H1 (cell line): Measurements from ENCODE around the gene GJC2. TPM values are rescaled to one million over a fixed set of nuclear protein-coding genes. Genes with fewer than 3 reads are reported as not detected.
A peak's percentile ranks its signal among the peaks of the same experiment; 100 is the strongest.

Source experiments
- CTCF ChIA-PET: fragments of 300-600 bp; sonication (Branson Sonifier 250); formaldehyde crosslinking; loops from one replicate; lab custom pipeline; 2021; ENCODE audit not compliant: partially characterized antibody; lab: Charles Lee
- POLR2A ChIA-PET: fragments of 300-600 bp; sonication (Branson Sonifier 250); formaldehyde crosslinking; loops from one replicate; lab custom pipeline; 2021; ENCODE audit warnings: inconsistent platforms; ENCODE audit not compliant: partially characterized antibody; lab: Charles Lee
- DNase-seq, 2 experiments: peaks; one replicate each; pipeline versions ENCODE4 v3.0.0 to v3.0.0-alpha.2; 2010 to 2022; ENCODE audit warnings: low spot score in 2 of 2, low read depth in 1 of 2, mixed read lengths in 1 of 2
- FAIRE-seq: peaks from 2 replicates; lab custom pipeline; 2011; peaks lifted over from hg19 to GRCh38; lab: Jason Lieb, UNC
- H2AFZ ChIP-seq: 2 replicates; pipeline ENCODE4 v1.8.1; 2012; ENCODE audit warnings: low read length, inconsistent platforms
- H2AK5ac ChIP-seq: 2 replicates; pipeline ENCODE4 v1.6.1; 2013; ENCODE audit warnings: low read depth, low read length
- H2BK120ac ChIP-seq: replicated peaks from 2 replicates; pipeline ENCODE3; 2013; ENCODE audit warnings: low read depth, low read length, inconsistent platforms
- H2BK12ac ChIP-seq: 2 replicates; pipeline ENCODE4 v1.6.1; 2013; ENCODE audit warnings: low read depth, low read length
- H2BK15ac ChIP-seq: 2 replicates; pipeline ENCODE4 v1.6.1; 2013; ENCODE audit warnings: low read length
- H2BK20ac ChIP-seq: 2 replicates; pipeline ENCODE4 v1.6.1; 2013; ENCODE audit warnings: low read length
- H2BK5ac ChIP-seq: 2 replicates; pipeline ENCODE4 v1.6.1; 2013; ENCODE audit warnings: low read depth, low read length
- H3K14ac ChIP-seq: 2 replicates; pipeline ENCODE4 v1.6.1; 2013; ENCODE audit warnings: inconsistent platforms; ENCODE audit not compliant: insufficient read length
- H3K18ac ChIP-seq: 2 replicates; pipeline ENCODE4 v1.6.1; 2013; ENCODE audit warnings: low read length; ENCODE audit errors: extremely low read depth
- H3K23ac ChIP-seq: 2 replicates; pipeline ENCODE4 v1.6.1; 2013; ENCODE audit warnings: inconsistent platforms; ENCODE audit not compliant: insufficient read length
- H3K23me2 ChIP-seq: 2 replicates; pipeline ENCODE4 v1.6.1; 2013; ENCODE audit warnings: low read depth, low read length
- H3K27ac ChIP-seq: 2 replicates; pipeline ENCODE4 v1.6.1; 2011; ENCODE audit warnings: low read depth, low read length, inconsistent platforms
- H3K27me3 ChIP-seq, 4 experiments: replicated peaks in 1 of 4; 1 replicate in 1 of 4; 2 replicates in 3 of 4; pipeline versions ENCODE4 v1.6.1 to v1.8.1; 2011 to 2013; ENCODE audit warnings: low read length in 3 of 4, mild to moderate bottlenecking in 3 of 4, inconsistent platforms in 2 of 4, mixed read lengths in 2 of 4, moderate library complexity in 1 of 4; ENCODE audit not compliant: control insufficient read depth in 3 of 4, insufficient read depth in 3 of 4; ENCODE audit errors: extremely low read depth in 1 of 4
- H3K36me3 ChIP-seq, 4 experiments: 2 replicates each; pipeline versions ENCODE4 v1.6.1 to v1.8.1; 2011 to 2013; ENCODE audit warnings: mild to moderate bottlenecking in 4 of 4, low read length in 3 of 4, moderate library complexity in 2 of 4, control low read depth in 1 of 4, inconsistent platforms in 1 of 4; ENCODE audit not compliant: insufficient read depth in 4 of 4, control insufficient read depth in 2 of 4
- H3K4ac ChIP-seq: replicated peaks from 2 replicates; pipeline ENCODE3; 2013; ENCODE audit warnings: low read length, low read depth, mixed read lengths, inconsistent platforms; ENCODE audit not compliant: insufficient read length
- H3K4me1 ChIP-seq, 4 experiments: replicated peaks in 1 of 4; 1 replicate in 1 of 4; 2 replicates in 3 of 4; pipeline versions ENCODE4 v1.6.1 to v1.8.1; 2011 to 2013; ENCODE audit warnings: low read length in 3 of 4, inconsistent platforms in 2 of 4, mixed read lengths in 1 of 4; ENCODE audit not compliant: insufficient read depth in 4 of 4, control insufficient read depth in 3 of 4
- H3K4me2 ChIP-seq, 2 experiments: 2 replicates each; pipeline versions ENCODE4 v1.6.1 to v1.8.1; 2011 to 2013; ENCODE audit warnings: low read depth in 2 of 2, low read length in 2 of 2, control low read depth in 1 of 2, inconsistent platforms in 1 of 2, mild to moderate bottlenecking in 1 of 2; ENCODE audit not compliant: insufficient read depth in 1 of 2
- H3K4me3 ChIP-seq, 4 experiments: fragments of 200-600, 300-600 bp in 1 of 4; sonication (generic), shearing (Covaris generic), sonication (Bioruptor Twin) in 1 of 4; 2 replicates each; pipeline versions ENCODE4 v1.5.1 to v1.8.1; 2011 to 2016; ENCODE audit warnings: low read length in 4 of 4, low read depth in 3 of 4, control low read depth in 2 of 4, inconsistent platforms in 2 of 4, mild to moderate bottlenecking in 2 of 4, mixed read lengths in 1 of 4, moderate library complexity in 1 of 4; ENCODE audit not compliant: insufficient read depth in 2 of 4; ENCODE audit errors: extremely low read depth in 1 of 4
- H3K56ac ChIP-seq: replicated peaks from 2 replicates; pipeline ENCODE3; 2013; ENCODE audit warnings: low read depth, mild to moderate bottlenecking, mixed read lengths, low read length, inconsistent platforms; ENCODE audit not compliant: insufficient read length
- H3K79me1 ChIP-seq: 2 replicates; pipeline ENCODE4 v1.6.1; 2013; ENCODE audit warnings: low read depth, low read length, control low read depth
- H3K79me2 ChIP-seq, 2 experiments: 2 replicates each; pipeline versions ENCODE4 v1.6.1 to v1.8.1; 2012 to 2013; ENCODE audit warnings: low read length in 2 of 2, mild to moderate bottlenecking in 2 of 2, inconsistent platforms in 1 of 2; ENCODE audit not compliant: insufficient read depth in 2 of 2, control insufficient read depth in 1 of 2
- H3K9ac ChIP-seq, 4 experiments: replicated peaks in 1 of 4; 1 replicate in 1 of 4; 2 replicates in 3 of 4; pipeline versions ENCODE4 v1.6.1 to v1.8.1; 2011 to 2013; ENCODE audit warnings: low read depth in 3 of 4, low read length in 3 of 4, control low read depth in 2 of 4, mild to moderate bottlenecking in 2 of 4, moderate library complexity in 2 of 4, inconsistent platforms in 1 of 4; ENCODE audit errors: extremely low read depth in 1 of 4
- H3K9me3 ChIP-seq, 2 experiments: 2 replicates each; pipeline versions ENCODE4 v1.6.1 to v1.8.1; 2012 to 2013; ENCODE audit warnings: mild to moderate bottlenecking in 2 of 2, moderate library complexity in 2 of 2, control low read depth in 1 of 2, inconsistent platforms in 1 of 2, low read depth in 1 of 2, low read length in 1 of 2, mixed read lengths in 1 of 2; ENCODE audit not compliant: insufficient read depth in 2 of 2
- H4K20me1 ChIP-seq, 2 experiments: replicated peaks in 1 of 2; 2 replicates each; pipeline versions ENCODE3 to v1.8.1; 2011 to 2013; ENCODE audit warnings: inconsistent platforms in 2 of 2, low read length in 2 of 2, mild to moderate bottlenecking in 1 of 2; ENCODE audit not compliant: insufficient read depth in 2 of 2, control insufficient read depth in 1 of 2
- H4K5ac ChIP-seq: 2 replicates; pipeline ENCODE4 v1.6.1; 2013; ENCODE audit warnings: low read length, low read depth, mixed read lengths, inconsistent platforms; ENCODE audit not compliant: insufficient read length
- H4K8ac ChIP-seq: 2 replicates; pipeline ENCODE4 v1.8.0; 2013; ENCODE audit warnings: mild to moderate bottlenecking, moderate library complexity, low read length, inconsistent platforms; ENCODE audit not compliant: insufficient read depth; ENCODE audit errors: extremely low read depth
- H4K91ac ChIP-seq: replicated peaks from 2 replicates; pipeline ENCODE3; 2013; ENCODE audit warnings: low read length, mixed read lengths, inconsistent platforms; ENCODE audit not compliant: insufficient read length
- CEBPB ChIP-seq: IDR thresholded peaks from 2 replicates; pipeline ENCODE4 v1.6.1; 2012; ENCODE audit warnings: low read depth, low read length
- CHD2 ChIP-seq: IDR thresholded peaks from 2 replicates; pipeline ENCODE4 v1.6.1; 2012; ENCODE audit warnings: low read length, improper control_type of control experiment
- CTBP2 ChIP-seq: IDR thresholded peaks from 2 replicates; pipeline ENCODE4 v1.7.0; 2011; ENCODE audit warnings: borderline replicate concordance, mild to moderate bottlenecking, moderate library complexity, mixed read lengths, low read length; ENCODE audit not compliant: insufficient read depth, insufficient read length
- EP300 ChIP-seq, 2 experiments: IDR thresholded peaks; 1 replicate in 1 of 2; 2 replicates in 1 of 2; pipeline ENCODE4 v1.6.1; 2011 to 2012; ENCODE audit warnings: low read depth in 2 of 2, low read length in 2 of 2, mild to moderate bottlenecking in 2 of 2, borderline replicate concordance in 1 of 2, inconsistent platforms in 1 of 2, moderate library complexity in 1 of 2
- KDM4A ChIP-seq: IDR thresholded peaks from one replicate; pipeline ENCODE4 v1.7.1; 2012; ENCODE audit warnings: low read depth, mild to moderate bottlenecking, moderate library complexity, low read length, inconsistent platforms; ENCODE audit not compliant: severe bottlenecking
- MAFK ChIP-seq: IDR thresholded peaks from 2 replicates; pipeline ENCODE4 v1.6.1; 2012; ENCODE audit warnings: low read depth, mild to moderate bottlenecking, improper control_type of control experiment, low read length
- RBBP5 ChIP-seq: IDR thresholded peaks from 2 replicates; pipeline ENCODE4 v1.7.1; 2012; ENCODE audit warnings: low read depth, mild to moderate bottlenecking, inconsistent platforms, low read length, moderate library complexity, borderline replicate concordance
- RFX5 ChIP-seq: IDR thresholded peaks from 2 replicates; pipeline ENCODE4 v1.6.1; 2011; ENCODE audit warnings: low read depth, low read length, improper control_type of control experiment, borderline replicate concordance
- SAP30 ChIP-seq: fragments of 300-600 bp; sonication (generic); IDR thresholded peaks from 2 replicates; pipeline ENCODE4 v1.7.1; 2012; ENCODE audit warnings: low read length, moderate library complexity, mild to moderate bottlenecking, inconsistent platforms; ENCODE audit not compliant: insufficient read depth, insufficient replicate concordance
- TAF1 ChIP-seq: IDR thresholded peaks from 2 replicates; pipeline ENCODE4 v1.6.1; 2011; ENCODE audit warnings: mild to moderate bottlenecking, low read depth, low read length
- TEAD4 ChIP-seq: IDR thresholded peaks from 2 replicates; pipeline ENCODE4 v1.6.1; 2012; ENCODE audit warnings: low read depth, low read length, inconsistent platforms, mixed read lengths
- WGBS, 2 experiments: shearing (Covaris generic) in 1 of 2; methylation state at CpG; one replicate each; pipeline versions ENCODE4 v1.1.6 to v1.1.7; 2013 to 2015; ENCODE audit warnings: low lambda C conversion rate in 2 of 2, mixed read lengths in 2 of 2, inconsistent platforms in 1 of 2, low coverage in 1 of 2, missing lambda C conversion rate in 1 of 2; ENCODE audit not compliant: insufficient replicate concordance in 2 of 2, insufficient coverage in 1 of 2, insufficient read length in 1 of 2; ENCODE audit errors: extremely low coverage in 1 of 2, missing lambda C conversion rate in 1 of 2; 5-methylcytosine and 5-hydroxymethylcytosine counted together
- polyA plus RNA-seq, 7 experiments: library from polyadenylated mRNA; depleted of rRNA in 3 of 7; stranded (reverse) in 5 of 7; unstranded in 2 of 7; fragments of >200 nt in 5 of 7; fragments of 200-250 nt in 2 of 7; gene quantifications; 1 replicate in 5 of 7; 2 replicates in 1 of 7; 4 replicates in 1 of 7; pipeline versions ENCODE4 v1.2.1 to v1.2.3, GENCODE V29; 2011 to 2013; ENCODE audit warnings: missing spikeins in 2 of 7, mixed read lengths in 2 of 7
- total RNA-seq: library from RNA; stranded (reverse); fragmentation: NEBNext Ultra II Directional; extraction: Animal tissue kit (Norgen Biotek cat#: 25700); gene quantifications from 2 replicates; pipeline ENCODE4 v1.2.1, GENCODE V29; 2021
- TF ChIP-seq, protein P1 (sequence below): IDR thresholded peaks from 2 replicates; pipeline ENCODE4 v1.6.1; 2012; ENCODE audit warnings: inconsistent platforms

Gene GJC2
- total and polyA plus RNA-seq, 2 of the 8 experiments (the other 6 are each of a cell fraction or from before 2014, with no cell fraction given) = 0.17 to 0.54 TPM

DNA sequence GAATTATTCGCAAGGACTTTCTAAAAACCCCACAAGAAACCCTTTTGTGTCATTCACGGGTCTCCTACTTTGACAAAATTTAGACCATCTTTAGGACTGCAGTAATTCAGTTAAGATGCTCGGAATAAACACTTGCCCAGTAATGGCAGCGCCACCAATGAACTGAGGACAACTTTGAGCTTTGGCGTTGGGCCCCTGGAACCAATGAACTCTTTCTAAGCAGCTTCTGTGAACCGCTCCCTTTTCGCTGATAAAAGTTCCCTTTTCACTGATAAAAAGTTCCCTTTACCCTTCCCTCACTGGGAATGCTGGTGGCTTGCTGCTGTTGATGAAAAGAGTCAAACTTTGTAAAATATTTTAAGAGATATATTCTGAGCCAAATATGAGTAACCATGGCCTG, 39.2 kb upstream of the GJC2 start:
- Histone ChIP-seq H3K9me3 (peaks cover 0 to 6% of the 10 kb centered on the region in 2 experiments; a peak in 1 of 4 replicates), H3K79me2 (peaks cover 3 to 8% of the 10 kb centered on the region in 2 experiments; a peak in 2 of 4 replicates), H4K5ac (no peak overlapping the region), H4K20me1 (peaks cover 0 to 13% of the 10 kb centered on the region in 2 experiments), H3K4me1 (peaks cover 0 to 7% (median under 1%) of the 10 kb centered on the region in 4 experiments; a peak in 5 of 7 replicates), H3K9ac (no peak overlapping the region; a peak in 1 of 7 replicates), H3K23me2 (peaks cover 8% of the 10 kb centered on the region; the same call in 1 of the 2 replicates), H3K56ac (no peak overlapping the region), H2BK120ac (no peak overlapping the region), H3K36me3 (peaks cover 3 to 16% (median 8%) of the 10 kb centered on the region in 4 experiments; a peak in 5 of 8 replicates), H2AFZ (no peak overlapping the region), H3K79me1 (peaks cover 12% of the 10 kb centered on the region; the same call in 1 of the 2 replicates), H3K18ac (no peak overlapping the region), H3K14ac (no peak overlapping the region), H2BK12ac (no peak overlapping the region), H3K23ac (no peak overlapping the region), H2BK15ac (no peak overlapping the region), H3K4me2 (peak overlapping the region in 1 of 2 experiments; percentile 79; a peak in 1 of 4 replicates), H3K27ac (no peak overlapping the region), H3K27me3 (peaks cover 0 to 6% (median 5%) of the 10 kb centered on the region in 4 experiments; a peak in 2 of 7 replicates), H2BK20ac (no peak overlapping the region), H3K4ac (no peak overlapping the region), H4K91ac (no peak overlapping the region), H2BK5ac (no peak overlapping the region), H2AK5ac (no peak overlapping the region), H4K8ac (no peak overlapping the region), H3K4me3 (no peak overlapping the region)
- WGBS, 2 experiments = 81% methylated on average over 7 of the region's 7 CpGs; no CpG with 5 or more reads in 1 of the 2 experiments
- FAIRE-seq (no peak), DNase-seq (no peak)
- ChIA-PET POLR2A (interaction anchor here (1.1 to 2.1 kb wide), 4 partner anchors 11 to 54 kb away, joined by 3 to 9 read pairs (median 4); partner anchors contain the start of gene ARF1), CTCF (interaction anchor here (1.0 to 2.5 kb wide), 5 partner anchors 20 to 162 kb away, joined by 3 to 14 read pairs (median 3); partner anchors contain the start of gene WNT3A)
- TF ChIP-seq CTBP2 = no peak
- TF ChIP-seq RBBP5 = no peak
- TF ChIP-seq TAF1 = no peak
- no peak for TF ChIP-seq CHD2
- TF ChIP-seq SAP30 = no peak
- TF ChIP-seq KDM4A = no peak
- no peak for TF ChIP-seq MAFK
- TF ChIP-seq RFX5 = no peak
- no peak for TF ChIP-seq EP300 (IDR thresholded peaks at IDR 0.05; ENCODE audit: borderline replicate concordance in 1 of 2, low read depth in 2 of 2, low read length in 2 of 2)
- TF ChIP-seq CEBPB = no peak
- TF ChIP-seq, protein P1, sequence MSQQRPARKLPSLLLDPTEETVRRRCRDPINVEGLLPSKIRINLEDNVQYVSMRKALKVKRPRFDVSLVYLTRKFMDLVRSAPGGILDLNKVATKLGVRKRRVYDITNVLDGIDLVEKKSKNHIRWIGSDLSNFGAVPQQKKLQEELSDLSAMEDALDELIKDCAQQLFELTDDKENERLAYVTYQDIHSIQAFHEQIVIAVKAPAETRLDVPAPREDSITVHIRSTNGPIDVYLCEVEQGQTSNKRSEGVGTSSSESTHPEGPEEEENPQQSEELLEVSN = no peak
- TF ChIP-seq TEAD4 = no peak
